GM23338 (cell line): Measurements from ENCODE around the gene CRYZL1. TPM values are rescaled to one million over a fixed set of nuclear protein-coding genes. Genes with fewer than 3 reads are reported as not detected.

Experiments
- ATAC-seq: fragments of 200-7000 bp; cut with Tn5 transposase; 3 replicates; pipeline ENCODE4 v1.9.1; 2020
- DNase-seq: peaks from one replicate; pipeline ENCODE4 v3.0.0-alpha.2; 2015; ENCODE audit warnings: low spot score
- H2AFZ ChIP-seq: fragments of 200-600 bp; sonication (generic); 2 replicates; pipeline ENCODE4 v1.8.0; 2016; ENCODE audit warnings: antibody characterized with exemption, mild to moderate bottlenecking, moderate library complexity
- H3F3A ChIP-seq: fragments of 200-600 bp; sonication (generic); replicated peaks from 2 replicates; pipeline ENCODE4 v1.8.0; 2017; ENCODE audit warnings: antibody characterized with exemption, mixed run types, low read depth
- H3K27ac ChIP-seq: fragments of 200-600 bp; sonication (generic); 2 replicates; pipeline ENCODE4 v1.6.1; 2016; ENCODE audit warnings: low read depth
- H3K27me3 ChIP-seq: fragments of 200-600 bp; sonication (generic); 2 replicates; pipeline ENCODE4 v1.8.0; 2016; ENCODE audit warnings: mild to moderate bottlenecking, mixed run types, moderate library complexity; ENCODE audit not compliant: insufficient read depth
- H3K36me3 ChIP-seq: fragments of 200-600 bp; sonication (generic); 2 replicates; pipeline ENCODE4 v1.8.0; 2016; ENCODE audit warnings: mild to moderate bottlenecking; ENCODE audit not compliant: insufficient read depth
- H3K4me1 ChIP-seq: fragments of 200-600 bp; sonication (generic); 2 replicates; pipeline ENCODE4 v1.8.0; 2016; ENCODE audit warnings: mild to moderate bottlenecking, moderate library complexity; ENCODE audit not compliant: insufficient read depth
- H3K4me2 ChIP-seq: fragments of 200-600 bp; sonication (generic); 2 replicates; pipeline ENCODE4 v1.7.1; 2017; ENCODE audit warnings: mixed run types
- H3K4me3 ChIP-seq: fragments of 200-600 bp; sonication (generic); 2 replicates; pipeline ENCODE4 v1.6.1; 2016; ENCODE audit warnings: mixed run types
- H3K79me2 ChIP-seq: fragments of 200-600 bp; sonication (generic); replicated peaks from 2 replicates; pipeline ENCODE4 v1.8.0; 2017; ENCODE audit warnings: mild to moderate bottlenecking; ENCODE audit not compliant: insufficient read depth
- H3K9me2 ChIP-seq: fragments of 200-600 bp; sonication (generic); 2 replicates; pipeline ENCODE4 v1.8.0; 2017; ENCODE audit not compliant: insufficient read depth
- H4K20me1 ChIP-seq: fragments of 200-600 bp; sonication (generic); replicated peaks from 2 replicates; pipeline ENCODE4 v1.8.0; 2017; ENCODE audit warnings: mild to moderate bottlenecking; ENCODE audit not compliant: insufficient read depth
- H3K27ac Mint-ChIP-seq: 2 replicates; pipeline ENCODE4 v1.8.0; 2020; ENCODE audit warnings: inconsistent platforms, mild to moderate bottlenecking, moderate library complexity, mixed read lengths
- H3K27me3 Mint-ChIP-seq: 3 replicates; pipeline ENCODE4 v1.8.0; 2022; ENCODE audit warnings: low read depth, mild to moderate bottlenecking, moderate library complexity, mixed read lengths, inconsistent platforms; ENCODE audit not compliant: insufficient read depth, poor library complexity
- H3K36me3 Mint-ChIP-seq: 3 replicates; pipeline ENCODE4 v1.8.0; 2021; ENCODE audit warnings: low read depth, mild to moderate bottlenecking, inconsistent platforms, moderate library complexity, mixed read lengths
- H3K4me1 Mint-ChIP-seq: 3 replicates; pipeline ENCODE4 v1.8.0; 2020; ENCODE audit warnings: mild to moderate bottlenecking, inconsistent platforms, mixed read lengths
- H3K4me3 Mint-ChIP-seq: 3 replicates; pipeline ENCODE4 v1.8.0; 2021; ENCODE audit warnings: moderate library complexity, mild to moderate bottlenecking, inconsistent platforms, mixed read lengths
- H3K9me3 Mint-ChIP-seq: 3 replicates; pipeline ENCODE4 v1.8.0; 2020; ENCODE audit warnings: moderate library complexity, mild to moderate bottlenecking, inconsistent platforms, mixed read lengths
- EZH2 ChIP-seq: fragments of 200-600 bp; sonication (generic); IDR thresholded peaks from one replicate; pipeline ENCODE4 v1.8.0; 2017; ENCODE audit warnings: antibody characterized with exemption, mild to moderate bottlenecking, low read depth; ENCODE audit not compliant: unreplicated experiment
- EZH2phosphoT487 ChIP-seq: fragments of 200-600 bp; sonication (generic); IDR thresholded peaks from one replicate; pipeline ENCODE4 v1.8.1; 2018; ENCODE audit warnings: antibody characterized with exemption; ENCODE audit not compliant: unreplicated experiment
- JUNB ChIP-seq: IDR thresholded peaks from one replicate; pipeline ENCODE4 v1.6.1; 2016; ENCODE audit warnings: antibody characterized with exemption; ENCODE audit not compliant: unreplicated experiment
- POLR2AphosphoS5 ChIP-seq: IDR thresholded peaks from 2 replicates; pipeline ENCODE4 v1.6.1; 2016; ENCODE audit warnings: antibody characterized with exemption, low read depth
- STAT1 ChIP-seq: IDR thresholded peaks from one replicate; pipeline ENCODE4 v1.6.1; 2016; ENCODE audit warnings: antibody characterized with exemption; ENCODE audit not compliant: unreplicated experiment
- ZNF114 ChIP-seq: fragments of 250-450 bp; sonication (Bioruptor Pico); IDR thresholded peaks from 2 replicates; pipeline ENCODE4 v1.5.0; 2020; ENCODE audit warnings: mild to moderate bottlenecking, moderate library complexity
- ZNF331 ChIP-seq: fragments of 250-450 bp; sonication (Bioruptor Pico); IDR thresholded peaks from 2 replicates; pipeline ENCODE4 v1.5.0; 2020; ENCODE audit warnings: low read depth, mild to moderate bottlenecking, moderate library complexity
- polyA plus RNA-seq: library from polyadenylated mRNA; unstranded; fragments of >200 nt; fragmentation: Nextera tagmentation; extraction: Ambion mirVana; gene quantifications from 2 replicates; pipeline ENCODE4 v1.2.1, GENCODE V29; 2016
- total RNA-seq: library from RNA; depleted of rRNA; stranded (reverse); fragments of >200 nt; shearing (Covaris generic); gene quantifications from 2 replicates; pipeline ENCODE4 v1.2.3, GENCODE V29; 2014
- TF ChIP-seq, protein P1 (sequence below): IDR thresholded peaks from 2 replicates; pipeline ENCODE4 v1.6.1; 2016; ENCODE audit warnings: antibody characterized with exemption
- TF ChIP-seq, protein P2 (sequence below): IDR thresholded peaks from one replicate; pipeline ENCODE4 v1.6.1; 2018; ENCODE audit warnings: antibody characterized with exemption; ENCODE audit not compliant: unreplicated experiment
- TF ChIP-seq, protein P3 (sequence below): fragments of 250-450 bp; sonication (Bioruptor Pico); IDR thresholded peaks from 2 replicates; pipeline ENCODE4 v1.5.0; 2020; ENCODE audit warnings: mild to moderate bottlenecking, moderate library complexity

CRYZL1 gene
- total and polyA plus RNA-seq, 2 experiments from 2014 or later = 23.8 to 40.5 TPM

DNA sequence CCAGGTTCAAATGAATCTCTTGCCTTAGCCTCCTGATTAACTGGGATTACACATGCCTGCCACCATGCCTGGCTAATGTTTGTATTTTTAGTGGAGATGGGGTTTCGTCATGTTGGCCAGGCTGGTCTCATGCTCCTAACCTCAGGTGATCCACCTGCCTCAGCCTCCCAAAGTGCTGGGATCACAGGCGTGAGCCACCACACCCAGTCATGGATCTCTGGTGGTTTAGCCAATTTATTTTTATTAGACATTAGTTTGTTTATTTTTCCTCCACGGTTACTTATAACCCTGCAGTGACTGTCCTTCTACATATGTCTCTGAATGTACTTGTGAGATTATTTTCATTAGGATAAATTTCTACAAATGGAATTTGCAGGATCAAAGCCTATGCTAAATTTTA lies 6.0 kb upstream of the CRYZL1 start:
- no peak overlapping the region for H3K4me3 ChIP-seq
- Mint-ChIP-seq H3K4me1 (peaks cover 54% of the 10 kb centered on the region), H3K27ac (no peak overlapping the region), H3K27me3 (peaks cover 4% of the 10 kb centered on the region), H3K9me3 (no peaks in the 10 kb centered on the region), H3K4me3 (no peak overlapping the region), H3K36me3 (no peaks in the 10 kb centered on the region; the same call in 2 of the 3 replicates)
- H2AFZ ChIP-seq = no peak overlapping the region
- H3K4me2 ChIP-seq = no peak overlapping the region
- ATAC-seq = no peak
- H3F3A ChIP-seq = no peaks in the 10 kb centered on the region
- peaks cover 35% of the 10 kb centered on the region for H4K20me1 ChIP-seq
- H3K36me3 ChIP-seq = no peaks in the 10 kb centered on the region
- no peaks in the 10 kb centered on the region for H3K27me3 ChIP-seq
- TF ChIP-seq EZH2phosphoT487 (no peak), ZNF114 (CRISPR knock-in tag) (no peak), ZNF331 (no peak), POLR2AphosphoS5 (no peak), STAT1 (no peak), EZH2 (no peak)
- TF ChIP-seq, protein P1, sequence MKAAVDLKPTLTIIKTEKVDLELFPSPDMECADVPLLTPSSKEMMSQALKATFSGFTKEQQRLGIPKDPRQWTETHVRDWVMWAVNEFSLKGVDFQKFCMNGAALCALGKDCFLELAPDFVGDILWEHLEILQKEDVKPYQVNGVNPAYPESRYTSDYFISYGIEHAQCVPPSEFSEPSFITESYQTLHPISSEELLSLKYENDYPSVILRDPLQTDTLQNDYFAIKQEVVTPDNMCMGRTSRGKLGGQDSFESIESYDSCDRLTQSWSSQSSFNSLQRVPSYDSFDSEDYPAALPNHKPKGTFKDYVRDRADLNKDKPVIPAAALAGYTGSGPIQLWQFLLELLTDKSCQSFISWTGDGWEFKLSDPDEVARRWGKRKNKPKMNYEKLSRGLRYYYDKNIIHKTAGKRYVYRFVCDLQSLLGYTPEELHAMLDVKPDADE = no peak
- TF ChIP-seq, protein P2, sequence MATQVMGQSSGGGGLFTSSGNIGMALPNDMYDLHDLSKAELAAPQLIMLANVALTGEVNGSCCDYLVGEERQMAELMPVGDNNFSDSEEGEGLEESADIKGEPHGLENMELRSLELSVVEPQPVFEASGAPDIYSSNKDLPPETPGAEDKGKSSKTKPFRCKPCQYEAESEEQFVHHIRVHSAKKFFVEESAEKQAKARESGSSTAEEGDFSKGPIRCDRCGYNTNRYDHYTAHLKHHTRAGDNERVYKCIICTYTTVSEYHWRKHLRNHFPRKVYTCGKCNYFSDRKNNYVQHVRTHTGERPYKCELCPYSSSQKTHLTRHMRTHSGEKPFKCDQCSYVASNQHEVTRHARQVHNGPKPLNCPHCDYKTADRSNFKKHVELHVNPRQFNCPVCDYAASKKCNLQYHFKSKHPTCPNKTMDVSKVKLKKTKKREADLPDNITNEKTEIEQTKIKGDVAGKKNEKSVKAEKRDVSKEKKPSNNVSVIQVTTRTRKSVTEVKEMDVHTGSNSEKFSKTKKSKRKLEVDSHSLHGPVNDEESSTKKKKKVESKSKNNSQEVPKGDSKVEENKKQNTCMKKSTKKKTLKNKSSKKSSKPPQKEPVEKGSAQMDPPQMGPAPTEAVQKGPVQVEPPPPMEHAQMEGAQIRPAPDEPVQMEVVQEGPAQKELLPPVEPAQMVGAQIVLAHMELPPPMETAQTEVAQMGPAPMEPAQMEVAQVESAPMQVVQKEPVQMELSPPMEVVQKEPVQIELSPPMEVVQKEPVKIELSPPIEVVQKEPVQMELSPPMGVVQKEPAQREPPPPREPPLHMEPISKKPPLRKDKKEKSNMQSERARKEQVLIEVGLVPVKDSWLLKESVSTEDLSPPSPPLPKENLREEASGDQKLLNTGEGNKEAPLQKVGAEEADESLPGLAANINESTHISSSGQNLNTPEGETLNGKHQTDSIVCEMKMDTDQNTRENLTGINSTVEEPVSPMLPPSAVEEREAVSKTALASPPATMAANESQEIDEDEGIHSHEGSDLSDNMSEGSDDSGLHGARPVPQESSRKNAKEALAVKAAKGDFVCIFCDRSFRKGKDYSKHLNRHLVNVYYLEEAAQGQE = no peak
- H3K79me2 ChIP-seq = peaks cover 95% of the 10 kb centered on the region
- peaks cover 46% of the 10 kb centered on the region for H3K4me1 ChIP-seq
- H3K9me2 ChIP-seq = no peaks in the 10 kb centered on the region
- no peak overlapping the region for H3K27ac ChIP-seq
- DNase-seq = no peak

DNA sequence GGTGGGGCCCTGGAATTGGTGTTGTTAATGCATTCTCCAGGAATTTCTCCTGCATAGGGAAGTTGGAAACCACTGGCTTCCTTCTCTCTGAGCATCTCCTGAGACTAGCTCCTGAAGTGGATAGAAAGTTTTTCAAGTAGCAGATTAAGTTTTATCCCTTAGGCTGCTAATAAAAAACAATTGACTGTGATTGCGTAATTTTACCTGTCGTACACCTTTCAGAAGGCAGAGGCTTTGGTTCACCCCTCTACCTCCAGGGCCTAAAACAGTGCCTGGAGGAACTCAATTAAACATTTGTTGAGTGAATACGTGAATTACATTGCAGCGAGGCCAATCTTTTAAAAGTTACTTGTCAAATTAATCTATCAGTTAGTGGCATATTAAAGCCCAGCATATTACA lies 4.2 kb upstream of the CRYZL1 start:
- H3K4me3 ChIP-seq = 0 out of 2 replicates have a peak overlapping the region, but pooled peaks have one; percentile 52
- H3K27me3 Mint-ChIP-seq = peaks cover 2% of the 10 kb centered on the region
- no peak for TF ChIP-seq POLR2AphosphoS5
- TF ChIP-seq, protein P3, sequence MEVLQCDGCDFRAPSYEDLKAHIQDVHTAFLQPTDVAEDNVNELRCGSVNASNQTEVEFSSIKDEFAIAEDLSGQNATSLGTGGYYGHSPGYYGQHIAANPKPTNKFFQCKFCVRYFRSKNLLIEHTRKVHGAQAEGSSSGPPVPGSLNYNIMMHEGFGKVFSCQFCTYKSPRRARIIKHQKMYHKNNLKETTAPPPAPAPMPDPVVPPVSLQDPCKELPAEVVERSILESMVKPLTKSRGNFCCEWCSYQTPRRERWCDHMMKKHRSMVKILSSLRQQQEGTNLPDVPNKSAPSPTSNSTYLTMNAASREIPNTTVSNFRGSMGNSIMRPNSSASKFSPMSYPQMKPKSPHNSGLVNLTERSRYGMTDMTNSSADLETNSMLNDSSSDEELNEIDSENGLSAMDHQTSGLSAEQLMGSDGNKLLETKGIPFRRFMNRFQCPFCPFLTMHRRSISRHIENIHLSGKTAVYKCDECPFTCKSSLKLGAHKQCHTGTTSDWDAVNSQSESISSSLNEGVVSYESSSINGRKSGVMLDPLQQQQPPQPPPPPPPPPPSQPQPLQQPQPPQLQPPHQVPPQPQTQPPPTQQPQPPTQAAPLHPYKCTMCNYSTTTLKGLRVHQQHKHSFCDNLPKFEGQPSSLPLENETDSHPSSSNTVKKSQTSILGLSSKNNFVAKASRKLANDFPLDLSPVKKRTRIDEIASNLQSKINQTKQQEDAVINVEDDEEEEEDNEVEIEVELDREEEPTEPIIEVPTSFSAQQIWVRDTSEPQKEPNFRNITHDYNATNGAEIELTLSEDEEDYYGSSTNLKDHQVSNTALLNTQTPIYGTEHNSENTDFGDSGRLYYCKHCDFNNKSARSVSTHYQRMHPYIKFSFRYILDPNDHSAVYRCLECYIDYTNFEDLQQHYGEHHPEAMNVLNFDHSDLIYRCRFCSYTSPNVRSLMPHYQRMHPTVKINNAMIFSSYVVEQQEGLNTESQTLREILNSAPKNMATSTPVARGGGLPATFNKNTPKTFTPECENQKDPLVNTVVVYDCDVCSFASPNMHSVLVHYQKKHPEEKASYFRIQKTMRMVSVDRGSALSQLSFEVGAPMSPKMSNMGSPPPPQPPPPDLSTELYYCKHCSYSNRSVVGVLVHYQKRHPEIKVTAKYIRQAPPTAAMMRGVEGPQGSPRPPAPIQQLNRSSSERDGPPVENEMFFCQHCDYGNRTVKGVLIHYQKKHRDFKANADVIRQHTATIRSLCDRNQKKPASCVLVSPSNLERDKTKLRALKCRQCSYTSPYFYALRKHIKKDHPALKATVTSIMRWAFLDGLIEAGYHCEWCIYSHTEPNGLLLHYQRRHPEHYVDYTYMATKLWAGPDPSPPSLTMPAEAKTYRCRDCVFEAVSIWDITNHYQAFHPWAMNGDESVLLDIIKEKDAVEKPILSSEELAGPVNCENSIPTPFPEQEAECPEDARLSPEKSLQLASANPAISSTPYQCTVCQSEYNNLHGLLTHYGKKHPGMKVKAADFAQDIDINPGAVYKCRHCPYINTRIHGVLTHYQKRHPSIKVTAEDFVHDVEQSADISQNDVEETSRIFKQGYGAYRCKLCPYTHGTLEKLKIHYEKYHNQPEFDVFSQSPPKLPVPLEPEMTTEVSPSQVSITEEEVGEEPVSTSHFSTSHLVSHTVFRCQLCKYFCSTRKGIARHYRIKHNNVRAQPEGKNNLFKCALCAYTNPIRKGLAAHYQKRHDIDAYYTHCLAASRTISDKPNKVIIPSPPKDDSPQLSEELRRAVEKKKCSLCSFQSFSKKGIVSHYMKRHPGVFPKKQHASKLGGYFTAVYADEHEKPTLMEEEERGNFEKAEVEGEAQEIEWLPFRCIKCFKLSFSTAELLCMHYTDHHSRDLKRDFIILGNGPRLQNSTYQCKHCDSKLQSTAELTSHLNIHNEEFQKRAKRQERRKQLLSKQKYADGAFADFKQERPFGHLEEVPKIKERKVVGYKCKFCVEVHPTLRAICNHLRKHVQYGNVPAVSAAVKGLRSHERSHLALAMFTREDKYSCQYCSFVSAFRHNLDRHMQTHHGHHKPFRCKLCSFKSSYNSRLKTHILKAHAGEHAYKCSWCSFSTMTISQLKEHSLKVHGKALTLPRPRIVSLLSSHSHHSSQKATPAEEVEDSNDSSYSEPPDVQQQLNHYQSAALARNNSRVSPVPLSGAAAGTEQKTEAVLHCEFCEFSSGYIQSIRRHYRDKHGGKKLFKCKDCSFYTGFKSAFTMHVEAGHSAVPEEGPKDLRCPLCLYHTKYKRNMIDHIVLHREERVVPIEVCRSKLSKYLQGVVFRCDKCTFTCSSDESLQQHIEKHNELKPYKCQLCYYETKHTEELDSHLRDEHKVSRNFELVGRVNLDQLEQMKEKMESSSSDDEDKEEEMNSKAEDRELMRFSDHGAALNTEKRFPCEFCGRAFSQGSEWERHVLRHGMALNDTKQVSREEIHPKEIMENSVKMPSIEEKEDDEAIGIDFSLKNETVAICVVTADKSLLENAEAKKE (CRISPR knock-in tag) = no peak
- TF ChIP-seq EZH2 = no peak
- no peak for TF ChIP-seq JUNB
- no peak for TF ChIP-seq ZNF331
- TF ChIP-seq, protein P1 = no peak
- TF ChIP-seq STAT1 = no peak

More for the DNA sequence above, 4.2 kb upstream of the CRYZL1 start:
- Mint-ChIP-seq H3K4me1 (peaks cover 37% of the 10 kb centered on the region), H3K27ac (no peak overlapping the region), H3K9me3 (no peaks in the 10 kb centered on the region), H3K36me3 (no peaks in the 10 kb centered on the region; the same call in 2 of the 3 replicates), H3K4me3 (no peak overlapping the region)
- no peak for ATAC-seq
- Histone ChIP-seq H4K20me1 (peaks cover 23% of the 10 kb centered on the region), H3K9me2 (no peaks in the 10 kb centered on the region), H2AFZ (no peak overlapping the region), H3K79me2 (peaks cover 77% of the 10 kb centered on the region), H3K4me1 (peaks cover 35% of the 10 kb centered on the region), H3K36me3 (no peaks in the 10 kb centered on the region), H3K27me3 (no peaks in the 10 kb centered on the region), H3K4me2 (peak overlapping the region; percentile 90; the same call in 1 of the 2 replicates), H3K27ac (peak overlapping the region; percentile 15; the same call in 1 of the 2 replicates), H3F3A (no peaks in the 10 kb centered on the region)
- DNase-seq = no peak
